Gastroesophageal sphincter (tissue), 3 donors: ENCODE data around the gene TRAPPC3.

ENCODE experiments used
- CTCF ChIP-seq, 4 experiments: fragments of 200-600 bp in 2 of 4; fragments of 450-650 bp in 2 of 4; sonication (generic) in 1 of 4; IDR thresholded peaks; one replicate each; pipeline ENCODE4 v1.5.1; 2017 to 2019; ENCODE audit warnings: antibody characterized with exemption in 4 of 4, mild to moderate bottlenecking in 2 of 4, moderate library complexity in 2 of 4
- EP300 ChIP-seq: sonication (generic); formaldehyde crosslinking; IDR thresholded peaks from one replicate; pipeline ENCODE4 v1.6.1; 2017; ENCODE audit warnings: antibody characterized with exemption, mild to moderate bottlenecking

GRCh38 chr1:36133484-36133883 is 15.8 kb downstream of the TRAPPC3 start:
- TF ChIP-seq CTCF (IDR thresholded peaks at IDR 0.05): no peak
- TF ChIP-seq EP300: no peak
